IMR-90 (cell line): Measurements from ENCODE around the gene HYDIN. TPM values are rescaled to one million over a fixed set of nuclear protein-coding genes. Genes with fewer than 3 reads are reported as not detected.
"Not testable (repeated sequence)": the region's sequence is repeated elsewhere in the genome, so short reads cannot be mapped to it uniquely, and the experiment has no call there.

ENCODE experiments used
- ATAC-seq: fragments of 200-7000 bp; cut with Tn5 transposase; 2 replicates; pipeline ENCODE4 v1.9.1; 2020; ENCODE audit warnings: low read depth, mild to moderate bottlenecking, moderate library complexity
- BruUV-seq: library from RNA; stranded (reverse); fragments of 400-500 nt; replicated peaks from 2 replicates; lab custom pipeline; 2021; lab: Mats Ljungman, UMichigan
- CTCF ChIA-PET: fragments of 300-600 bp; formaldehyde crosslinking; extraction: SDS; loops from one replicate; lab custom pipeline; 2021; ENCODE audit warnings: antibody characterized with exemption; lab: Yijun Ruan, JAX
- POLR2A ChIA-PET: fragments of 300-600 bp; sonication (Branson Sonifier 250); formaldehyde crosslinking; loops from one replicate; lab custom pipeline; 2022; ENCODE audit warnings: antibody characterized with exemption; ENCODE audit not compliant: unreplicated experiment; lab: Charles Lee
- DNase-seq: peaks from one replicate; pipeline ENCODE4 v3.0.0; 2013
- H2AFZ ChIP-seq: replicated peaks from 2 replicates; pipeline ENCODE3; 2013; ENCODE audit warnings: low read length, mild to moderate bottlenecking; ENCODE audit not compliant: poor library complexity
- H2AK5ac ChIP-seq: 2 replicates; pipeline ENCODE4 v1.6.1; 2013; ENCODE audit warnings: low read depth, low read length, inconsistent platforms
- H2AK9ac ChIP-seq: replicated peaks from 2 replicates; pipeline ENCODE3; 2013; ENCODE audit warnings: mild to moderate bottlenecking, low read depth, low read length, moderate library complexity; ENCODE audit not compliant: poor library complexity
- H2BK120ac ChIP-seq: 2 replicates; pipeline ENCODE4 v1.6.1; 2013; ENCODE audit warnings: low read depth, low read length, inconsistent platforms
- H2BK15ac ChIP-seq: 3 replicates; pipeline ENCODE4 v1.6.1; 2013; ENCODE audit warnings: low read depth, low read length, inconsistent platforms
- H2BK20ac ChIP-seq: 2 replicates; pipeline ENCODE4 v1.6.1; 2013; ENCODE audit warnings: low read depth, mild to moderate bottlenecking, inconsistent platforms, low read length, moderate library complexity
- H2BK5ac ChIP-seq: 2 replicates; pipeline ENCODE4 v1.6.1; 2013; ENCODE audit warnings: mild to moderate bottlenecking, low read depth, low read length, inconsistent platforms; ENCODE audit not compliant: poor library complexity, severe bottlenecking
- H3K14ac ChIP-seq: replicated peaks from 2 replicates; pipeline ENCODE4 v1.6.1; 2013; ENCODE audit warnings: low read depth, low read length, inconsistent platforms
- H3K18ac ChIP-seq: 2 replicates; pipeline ENCODE4 v1.6.1; 2013; ENCODE audit warnings: low read depth, low read length, control low read depth
- H3K23ac ChIP-seq: 2 replicates; pipeline ENCODE4 v1.6.1; 2013; ENCODE audit warnings: low read depth, low read length, inconsistent platforms
- H3K27ac ChIP-seq: 2 replicates; pipeline ENCODE4 v1.5.1; 2013; ENCODE audit warnings: mild to moderate bottlenecking, control low read depth, low read length; ENCODE audit not compliant: insufficient read depth
- H3K27me3 ChIP-seq: 2 replicates; pipeline ENCODE4 v1.6.1; 2013; ENCODE audit warnings: low read length; ENCODE audit not compliant: control insufficient read depth, insufficient read depth
- H3K36me3 ChIP-seq: 2 replicates; pipeline ENCODE4 v1.6.1; 2013; ENCODE audit warnings: low read length, mixed read lengths; ENCODE audit not compliant: control insufficient read depth, insufficient read depth
- H3K4ac ChIP-seq: 2 replicates; pipeline ENCODE4 v1.6.1; 2013; ENCODE audit warnings: low read depth, low read length, inconsistent platforms
- H3K4me1 ChIP-seq: 2 replicates; pipeline ENCODE4 v1.6.1; 2013; ENCODE audit warnings: low read length, mixed read lengths; ENCODE audit not compliant: control insufficient read depth, insufficient read depth
- H3K4me2 ChIP-seq: 2 replicates; pipeline ENCODE4 v1.6.1; 2013; ENCODE audit warnings: low read depth, mild to moderate bottlenecking, control low read depth, low read length, moderate library complexity
- H3K4me3 ChIP-seq: 2 replicates; pipeline ENCODE4 v1.5.1; 2013; ENCODE audit warnings: low read depth, mild to moderate bottlenecking, control low read depth, low read length, moderate library complexity; ENCODE audit not compliant: insufficient read depth
- H3K56ac ChIP-seq: 2 replicates; pipeline ENCODE4 v1.6.1; 2013; ENCODE audit warnings: low read length, inconsistent platforms; ENCODE audit not compliant: insufficient read depth; ENCODE audit errors: extremely low read depth
- H3K79me1 ChIP-seq, 2 experiments: 2 replicates each; pipeline ENCODE4 v1.6.1; 2013; ENCODE audit warnings: low read length in 2 of 2, inconsistent platforms in 1 of 2, low read depth in 1 of 2
- H3K9ac ChIP-seq: 2 replicates; pipeline ENCODE4 v1.6.1; 2013; ENCODE audit warnings: low read depth, low read length, control low read depth
- H3K9me1 ChIP-seq: 2 replicates; pipeline ENCODE4 v1.6.1; 2013; ENCODE audit warnings: low read length, inconsistent platforms; ENCODE audit not compliant: insufficient read depth
- H3K9me3 ChIP-seq: 2 replicates; pipeline ENCODE4 v1.6.1; 2013; ENCODE audit warnings: low read length; ENCODE audit not compliant: control insufficient read depth, insufficient read depth
- H4K20me1 ChIP-seq: 2 replicates; pipeline ENCODE4 v1.6.1; 2013; ENCODE audit warnings: low read length, inconsistent platforms; ENCODE audit not compliant: insufficient read depth
- H4K5ac ChIP-seq: 2 replicates; pipeline ENCODE4 v1.6.1; 2013; ENCODE audit warnings: mild to moderate bottlenecking, low read depth, low read length, control low read depth
- H4K8ac ChIP-seq, 2 experiments: 2 replicates each; pipeline ENCODE4 v1.6.1; 2013; ENCODE audit warnings: low read depth in 2 of 2, low read length in 2 of 2, control low read depth in 1 of 2, inconsistent platforms in 1 of 2
- H4K91ac ChIP-seq: 2 replicates; pipeline ENCODE4 v1.6.1; 2013; ENCODE audit warnings: low read depth, low read length, inconsistent platforms; ENCODE audit not compliant: insufficient read depth
- WGBS, 2 experiments: methylation state at CpG; one replicate each; pipeline versions ENCODE4 v1.1.5 to v1.1.7; 2013; ENCODE audit warnings: missing lambda C conversion rate in 2 of 2; ENCODE audit not compliant: insufficient read length in 1 of 2; ENCODE audit errors: extremely low coverage in 2 of 2; 5-methylcytosine and 5-hydroxymethylcytosine counted together
- dilution Hi-C: fragments of 300-500 bp; cut with HindIII; formaldehyde crosslinking; loops from one replicate; pipeline ENCODE4 v1.14.3; 2018; ENCODE audit warnings: low sequenced_read_pairs; ENCODE audit not compliant: unreplicated experiment
- in situ Hi-C: fragments of 300-500 bp; cut with MboI; formaldehyde crosslinking; loops from 3 replicates; pipeline ENCODE4 v1.14.3; 2019; ENCODE audit warnings: low sequenced_read_pairs, inconsistent platforms, mixed read lengths
- intact Hi-C: fragments of 100-400 bp; cut with micrococcal nuclease; formaldehyde crosslinking; loops from 2 replicates; pipeline ENCODE4 v1.10.0; 2022
- polyA plus RNA-seq, 3 experiments: library from polyadenylated mRNA; depleted of rRNA; stranded (reverse); fragments of >200 nt; gene quantifications; 2 replicates each; pipeline ENCODE4 v1.2.3, GENCODE V29; 2012; ENCODE audit warnings: low replicate concordance in 1 of 3
- total RNA-seq: library from RNA; depleted of rRNA; stranded (reverse); fragments of >200 nt; gene quantifications from 2 replicates; pipeline ENCODE4 v1.2.3, GENCODE V29; 2012

The HYDIN gene
- total and polyA plus RNA-seq, 2 of the 4 experiments (the other 2 are of a cell fraction), result 0.18 to 0.27 TPM

DNA sequence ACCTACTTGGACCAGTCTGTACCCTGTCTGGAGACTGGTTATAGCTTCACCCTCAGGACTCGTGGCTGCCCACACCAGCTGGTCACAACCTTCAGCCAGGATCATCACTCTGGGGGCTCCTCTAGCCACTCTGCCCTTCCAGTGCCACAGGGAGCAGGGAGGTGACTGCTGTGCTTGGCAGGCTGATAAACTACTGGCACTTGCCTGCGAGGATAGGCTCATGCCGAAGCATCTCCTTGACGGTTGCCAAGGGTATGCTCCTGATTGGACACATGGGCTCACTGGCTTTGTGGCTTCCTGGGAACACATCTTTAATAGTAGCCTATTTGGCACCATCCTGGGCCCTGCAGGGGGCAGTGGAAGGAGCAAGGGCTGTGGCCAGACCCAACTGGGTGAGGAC, 295.2 kb downstream of the HYDIN start:
- H2BK5ac ChIP-seq, H3K14ac ChIP-seq, intact Hi-C loops, H2BK120ac ChIP-seq, H2AFZ ChIP-seq, in situ Hi-C loops, ATAC-seq, H4K8ac ChIP-seq, H2BK20ac ChIP-seq, H3K4ac ChIP-seq, H2AK9ac ChIP-seq, CTCF ChIA-PET, H2BK15ac ChIP-seq, H3K23ac ChIP-seq, H3K27ac ChIP-seq, H2AK5ac ChIP-seq, H3K56ac ChIP-seq, DNase-seq, H3K9ac ChIP-seq, H3K4me2 ChIP-seq, H3K79me1 ChIP-seq, H3K18ac ChIP-seq, H4K5ac ChIP-seq, H4K91ac ChIP-seq, H4K20me1 ChIP-seq, H3K9me1 ChIP-seq, H3K27me3 ChIP-seq, POLR2A ChIA-PET, H3K36me3 ChIP-seq, dilution Hi-C loops, BruUV-seq, H3K4me3 ChIP-seq, H3K9me3 ChIP-seq, H3K4me1 ChIP-seq: not testable (repeated sequence)
- WGBS, 2 experiments, result no CpG with 5 or more reads among the region's 4 CpGs

DNA sequence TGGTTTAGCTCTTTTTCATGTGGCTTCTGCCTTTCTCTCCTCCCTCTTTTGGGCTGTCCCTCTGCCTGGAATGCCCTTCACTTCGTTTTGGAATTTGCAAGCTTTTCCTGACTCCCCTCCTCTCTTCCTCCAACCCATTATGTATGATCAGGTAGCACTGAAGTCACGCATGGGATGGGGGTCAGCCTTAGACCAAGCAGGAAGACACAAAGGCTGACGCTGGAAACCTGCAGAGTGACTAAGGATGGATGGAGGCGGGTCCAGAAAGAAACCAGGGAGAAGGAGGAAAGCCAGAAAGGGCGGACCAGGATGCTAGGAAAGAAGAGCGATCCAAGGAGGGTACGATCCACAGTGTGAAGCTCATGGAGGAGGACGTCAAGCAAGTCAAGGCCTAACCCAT, 296.8 kb downstream of the HYDIN start:
- H3K9me3 ChIP-seq, H3K36me3 ChIP-seq, H3K56ac ChIP-seq, H3K79me1 ChIP-seq, H4K20me1 ChIP-seq, H3K4me3 ChIP-seq, CTCF ChIA-PET, intact Hi-C loops, H2AFZ ChIP-seq, H2AK9ac ChIP-seq, DNase-seq, H3K4ac ChIP-seq, H3K23ac ChIP-seq, POLR2A ChIA-PET, H3K4me1 ChIP-seq, H2BK15ac ChIP-seq, BruUV-seq, ATAC-seq, H4K8ac ChIP-seq, H3K9me1 ChIP-seq, H3K27ac ChIP-seq, H3K14ac ChIP-seq, H3K18ac ChIP-seq, H2BK20ac ChIP-seq, H3K4me2 ChIP-seq, H4K5ac ChIP-seq, H4K91ac ChIP-seq, in situ Hi-C loops, H2AK5ac ChIP-seq, H2BK5ac ChIP-seq, H2BK120ac ChIP-seq, H3K27me3 ChIP-seq, H3K9ac ChIP-seq, dilution Hi-C loops: not testable (repeated sequence)
- WGBS, 2 experiments, result no CpG with 5 or more reads among the region's 8 CpGs
